ENCODE data around the gene KRT33A. TPM values are rescaled to one million over a fixed set of nuclear protein-coding genes. Genes with fewer than 3 reads are reported as not detected.

The KRT33A gene
- total and polyA plus RNA-seq, 2 experiments from 2014 or later = not detected

DNA sequence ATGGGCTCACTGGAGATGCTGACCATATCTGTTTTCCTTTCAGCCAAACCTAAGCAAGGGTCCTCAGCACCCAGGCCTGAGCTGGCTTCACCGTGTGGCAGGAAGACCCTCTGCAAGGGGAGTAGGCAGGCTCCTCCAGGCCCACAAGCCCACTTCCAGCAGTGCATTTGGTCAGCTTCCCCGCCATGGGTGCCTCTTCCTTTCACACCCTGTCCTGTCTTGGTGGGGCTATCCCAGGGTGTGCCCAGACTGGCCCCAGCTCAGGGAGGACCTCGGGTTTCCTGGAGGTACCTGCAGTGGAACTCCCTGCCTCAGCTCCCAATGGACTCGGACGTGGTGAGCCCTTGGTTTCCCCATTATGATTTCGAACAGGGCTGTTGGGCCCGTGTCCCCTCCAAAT is 22.4 kb downstream of the KRT33A start:
- no peaks in the 10 kb centered on the region for H3F3A ChIP-seq (replicated peaks; ENCODE audit: low read depth)
- no peaks in the 10 kb centered on the region for H3K27me3 ChIP-seq (ENCODE audit: insufficient read depth)
- Mint-ChIP-seq H3K27ac (no peak overlapping the region), H3K4me3 (no peak overlapping the region), H3K9me3 (no peaks in the 10 kb centered on the region; the same call in 2 of the 3 replicates), H3K36me3 (ENCODE audit: low read depth) (no peaks in the 10 kb centered on the region), H3K4me1 (no peaks in the 10 kb centered on the region), H3K27me3 (ENCODE audit: insufficient read depth, low read depth, poor library complexity) (peaks cover 11% of the 10 kb centered on the region)
- no peak for ATAC-seq
- H3K9me2 ChIP-seq (ENCODE audit: insufficient read depth) = no peaks in the 10 kb centered on the region
- H2AFZ ChIP-seq = no peak overlapping the region
- H4K20me1 ChIP-seq (replicated peaks; ENCODE audit: insufficient read depth) = no peaks in the 10 kb centered on the region
- DNase-seq (ENCODE audit: low spot score) = no peak
- no peak overlapping the region for H3K4me2 ChIP-seq
- no peak overlapping the region for H3K4me3 ChIP-seq
- H3K4me1 ChIP-seq (ENCODE audit: insufficient read depth) = no peaks in the 10 kb centered on the region
- no peak overlapping the region for H3K27ac ChIP-seq (ENCODE audit: low read depth)
- H3K36me3 ChIP-seq (ENCODE audit: insufficient read depth) = no peaks in the 10 kb centered on the region
- no peaks in the 10 kb centered on the region for H3K79me2 ChIP-seq (replicated peaks; ENCODE audit: insufficient read depth)
- TF ChIP-seq CREB1 (CRISPR knock-in tag; IDR thresholded peaks at IDR 0.05; ENCODE audit: low read depth) (no peak), EZH2 (IDR thresholded peaks at IDR 0.05; ENCODE audit: low read depth, unreplicated experiment) (no peak)

DNA sequence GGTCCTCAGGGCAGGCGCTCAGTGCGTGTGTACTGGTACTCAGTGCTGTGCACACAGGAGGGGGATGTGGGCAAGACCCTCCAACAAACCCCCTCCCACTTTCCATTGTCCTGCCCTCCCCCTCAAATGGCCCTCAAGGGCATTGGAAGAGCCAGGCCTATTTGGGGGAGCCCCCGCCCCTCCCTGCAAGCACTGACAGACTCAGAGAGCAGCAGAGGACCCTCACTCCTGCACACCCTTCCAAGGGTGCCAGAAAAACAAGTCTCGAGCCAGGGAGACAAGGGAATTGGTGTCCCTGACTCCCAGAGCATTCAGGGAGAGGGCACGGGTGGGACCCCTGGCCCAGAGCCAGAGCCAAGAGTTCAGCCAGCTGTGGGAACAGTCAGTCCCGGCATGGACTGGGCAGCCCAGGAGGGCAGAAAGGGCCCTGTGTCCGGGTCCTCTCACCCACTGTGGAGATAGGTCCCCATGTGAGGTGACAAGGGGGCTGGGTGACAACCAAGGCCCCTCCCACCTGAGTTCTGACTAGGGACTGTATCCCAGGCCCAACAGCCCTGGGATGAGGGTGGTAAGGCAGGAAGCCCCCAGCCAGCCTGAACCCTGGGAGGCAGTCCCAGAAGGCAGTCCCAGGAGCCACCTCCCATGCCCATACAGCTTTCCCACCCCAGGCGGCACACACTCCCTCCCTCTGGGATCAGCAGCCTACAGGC is 23.1 kb downstream of the KRT33A start:
- DNase-seq (ENCODE audit: low spot score) (no peak), ATAC-seq (no peak)
- no peaks in the 10 kb centered on the region for H3K9me2 ChIP-seq (ENCODE audit: insufficient read depth)
- H3F3A ChIP-seq (replicated peaks; ENCODE audit: low read depth) = no peaks in the 10 kb centered on the region
- H4K20me1 ChIP-seq (replicated peaks; ENCODE audit: insufficient read depth) = no peaks in the 10 kb centered on the region
- Mint-ChIP-seq H3K27ac (no peak overlapping the region), H3K4me1 (no peaks in the 10 kb centered on the region; the same call in 2 of the 3 replicates), H3K36me3 (ENCODE audit: low read depth) (no peaks in the 10 kb centered on the region), H3K4me3 (no peak overlapping the region), H3K9me3 (no peaks in the 10 kb centered on the region; the same call in 2 of the 3 replicates), H3K27me3 (ENCODE audit: insufficient read depth, low read depth, poor library complexity) (peaks cover 11% of the 10 kb centered on the region)
- H3K4me3 ChIP-seq = no peak overlapping the region
- no peak overlapping the region for H3K4me2 ChIP-seq
- H2AFZ ChIP-seq = no peak overlapping the region
- no peaks in the 10 kb centered on the region for H3K36me3 ChIP-seq (ENCODE audit: insufficient read depth)
- no peaks in the 10 kb centered on the region for H3K79me2 ChIP-seq (replicated peaks; ENCODE audit: insufficient read depth)
- H3K27ac ChIP-seq (ENCODE audit: low read depth) = no peak overlapping the region
- H3K27me3 ChIP-seq (ENCODE audit: insufficient read depth) = no peaks in the 10 kb centered on the region
- no peaks in the 10 kb centered on the region for H3K4me1 ChIP-seq (ENCODE audit: insufficient read depth)
- no peak for TF ChIP-seq EZH2phosphoT487 (IDR thresholded peaks at IDR 0.05; ENCODE audit: unreplicated experiment)
- no peak for TF ChIP-seq JUNB (IDR thresholded peaks at IDR 0.05; ENCODE audit: unreplicated experiment)
- TF ChIP-seq EZH2 (IDR thresholded peaks at IDR 0.05; ENCODE audit: low read depth, unreplicated experiment) = no peak
- TF ChIP-seq, protein P1, sequence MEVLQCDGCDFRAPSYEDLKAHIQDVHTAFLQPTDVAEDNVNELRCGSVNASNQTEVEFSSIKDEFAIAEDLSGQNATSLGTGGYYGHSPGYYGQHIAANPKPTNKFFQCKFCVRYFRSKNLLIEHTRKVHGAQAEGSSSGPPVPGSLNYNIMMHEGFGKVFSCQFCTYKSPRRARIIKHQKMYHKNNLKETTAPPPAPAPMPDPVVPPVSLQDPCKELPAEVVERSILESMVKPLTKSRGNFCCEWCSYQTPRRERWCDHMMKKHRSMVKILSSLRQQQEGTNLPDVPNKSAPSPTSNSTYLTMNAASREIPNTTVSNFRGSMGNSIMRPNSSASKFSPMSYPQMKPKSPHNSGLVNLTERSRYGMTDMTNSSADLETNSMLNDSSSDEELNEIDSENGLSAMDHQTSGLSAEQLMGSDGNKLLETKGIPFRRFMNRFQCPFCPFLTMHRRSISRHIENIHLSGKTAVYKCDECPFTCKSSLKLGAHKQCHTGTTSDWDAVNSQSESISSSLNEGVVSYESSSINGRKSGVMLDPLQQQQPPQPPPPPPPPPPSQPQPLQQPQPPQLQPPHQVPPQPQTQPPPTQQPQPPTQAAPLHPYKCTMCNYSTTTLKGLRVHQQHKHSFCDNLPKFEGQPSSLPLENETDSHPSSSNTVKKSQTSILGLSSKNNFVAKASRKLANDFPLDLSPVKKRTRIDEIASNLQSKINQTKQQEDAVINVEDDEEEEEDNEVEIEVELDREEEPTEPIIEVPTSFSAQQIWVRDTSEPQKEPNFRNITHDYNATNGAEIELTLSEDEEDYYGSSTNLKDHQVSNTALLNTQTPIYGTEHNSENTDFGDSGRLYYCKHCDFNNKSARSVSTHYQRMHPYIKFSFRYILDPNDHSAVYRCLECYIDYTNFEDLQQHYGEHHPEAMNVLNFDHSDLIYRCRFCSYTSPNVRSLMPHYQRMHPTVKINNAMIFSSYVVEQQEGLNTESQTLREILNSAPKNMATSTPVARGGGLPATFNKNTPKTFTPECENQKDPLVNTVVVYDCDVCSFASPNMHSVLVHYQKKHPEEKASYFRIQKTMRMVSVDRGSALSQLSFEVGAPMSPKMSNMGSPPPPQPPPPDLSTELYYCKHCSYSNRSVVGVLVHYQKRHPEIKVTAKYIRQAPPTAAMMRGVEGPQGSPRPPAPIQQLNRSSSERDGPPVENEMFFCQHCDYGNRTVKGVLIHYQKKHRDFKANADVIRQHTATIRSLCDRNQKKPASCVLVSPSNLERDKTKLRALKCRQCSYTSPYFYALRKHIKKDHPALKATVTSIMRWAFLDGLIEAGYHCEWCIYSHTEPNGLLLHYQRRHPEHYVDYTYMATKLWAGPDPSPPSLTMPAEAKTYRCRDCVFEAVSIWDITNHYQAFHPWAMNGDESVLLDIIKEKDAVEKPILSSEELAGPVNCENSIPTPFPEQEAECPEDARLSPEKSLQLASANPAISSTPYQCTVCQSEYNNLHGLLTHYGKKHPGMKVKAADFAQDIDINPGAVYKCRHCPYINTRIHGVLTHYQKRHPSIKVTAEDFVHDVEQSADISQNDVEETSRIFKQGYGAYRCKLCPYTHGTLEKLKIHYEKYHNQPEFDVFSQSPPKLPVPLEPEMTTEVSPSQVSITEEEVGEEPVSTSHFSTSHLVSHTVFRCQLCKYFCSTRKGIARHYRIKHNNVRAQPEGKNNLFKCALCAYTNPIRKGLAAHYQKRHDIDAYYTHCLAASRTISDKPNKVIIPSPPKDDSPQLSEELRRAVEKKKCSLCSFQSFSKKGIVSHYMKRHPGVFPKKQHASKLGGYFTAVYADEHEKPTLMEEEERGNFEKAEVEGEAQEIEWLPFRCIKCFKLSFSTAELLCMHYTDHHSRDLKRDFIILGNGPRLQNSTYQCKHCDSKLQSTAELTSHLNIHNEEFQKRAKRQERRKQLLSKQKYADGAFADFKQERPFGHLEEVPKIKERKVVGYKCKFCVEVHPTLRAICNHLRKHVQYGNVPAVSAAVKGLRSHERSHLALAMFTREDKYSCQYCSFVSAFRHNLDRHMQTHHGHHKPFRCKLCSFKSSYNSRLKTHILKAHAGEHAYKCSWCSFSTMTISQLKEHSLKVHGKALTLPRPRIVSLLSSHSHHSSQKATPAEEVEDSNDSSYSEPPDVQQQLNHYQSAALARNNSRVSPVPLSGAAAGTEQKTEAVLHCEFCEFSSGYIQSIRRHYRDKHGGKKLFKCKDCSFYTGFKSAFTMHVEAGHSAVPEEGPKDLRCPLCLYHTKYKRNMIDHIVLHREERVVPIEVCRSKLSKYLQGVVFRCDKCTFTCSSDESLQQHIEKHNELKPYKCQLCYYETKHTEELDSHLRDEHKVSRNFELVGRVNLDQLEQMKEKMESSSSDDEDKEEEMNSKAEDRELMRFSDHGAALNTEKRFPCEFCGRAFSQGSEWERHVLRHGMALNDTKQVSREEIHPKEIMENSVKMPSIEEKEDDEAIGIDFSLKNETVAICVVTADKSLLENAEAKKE (CRISPR knock-in tag; IDR thresholded peaks at IDR 0.05) = no peak
- TF ChIP-seq, protein P2, sequence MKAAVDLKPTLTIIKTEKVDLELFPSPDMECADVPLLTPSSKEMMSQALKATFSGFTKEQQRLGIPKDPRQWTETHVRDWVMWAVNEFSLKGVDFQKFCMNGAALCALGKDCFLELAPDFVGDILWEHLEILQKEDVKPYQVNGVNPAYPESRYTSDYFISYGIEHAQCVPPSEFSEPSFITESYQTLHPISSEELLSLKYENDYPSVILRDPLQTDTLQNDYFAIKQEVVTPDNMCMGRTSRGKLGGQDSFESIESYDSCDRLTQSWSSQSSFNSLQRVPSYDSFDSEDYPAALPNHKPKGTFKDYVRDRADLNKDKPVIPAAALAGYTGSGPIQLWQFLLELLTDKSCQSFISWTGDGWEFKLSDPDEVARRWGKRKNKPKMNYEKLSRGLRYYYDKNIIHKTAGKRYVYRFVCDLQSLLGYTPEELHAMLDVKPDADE (IDR thresholded peaks at IDR 0.05) = no peak
- TF ChIP-seq ZNF331 (CRISPR knock-in tag; IDR thresholded peaks at IDR 0.05; ENCODE audit: low read depth) = no peak
- TF ChIP-seq CREB1 (CRISPR knock-in tag; IDR thresholded peaks at IDR 0.05; ENCODE audit: low read depth) = no peak
- no peak for TF ChIP-seq NANOG (IDR thresholded peaks at IDR 0.05; ENCODE audit: borderline replicate concordance)
- TF ChIP-seq ZNF114 (CRISPR knock-in tag; IDR thresholded peaks at IDR 0.05) = no peak
- no peak for TF ChIP-seq STAT1 (IDR thresholded peaks at IDR 0.05; ENCODE audit: unreplicated experiment)
- TF ChIP-seq, protein P3, sequence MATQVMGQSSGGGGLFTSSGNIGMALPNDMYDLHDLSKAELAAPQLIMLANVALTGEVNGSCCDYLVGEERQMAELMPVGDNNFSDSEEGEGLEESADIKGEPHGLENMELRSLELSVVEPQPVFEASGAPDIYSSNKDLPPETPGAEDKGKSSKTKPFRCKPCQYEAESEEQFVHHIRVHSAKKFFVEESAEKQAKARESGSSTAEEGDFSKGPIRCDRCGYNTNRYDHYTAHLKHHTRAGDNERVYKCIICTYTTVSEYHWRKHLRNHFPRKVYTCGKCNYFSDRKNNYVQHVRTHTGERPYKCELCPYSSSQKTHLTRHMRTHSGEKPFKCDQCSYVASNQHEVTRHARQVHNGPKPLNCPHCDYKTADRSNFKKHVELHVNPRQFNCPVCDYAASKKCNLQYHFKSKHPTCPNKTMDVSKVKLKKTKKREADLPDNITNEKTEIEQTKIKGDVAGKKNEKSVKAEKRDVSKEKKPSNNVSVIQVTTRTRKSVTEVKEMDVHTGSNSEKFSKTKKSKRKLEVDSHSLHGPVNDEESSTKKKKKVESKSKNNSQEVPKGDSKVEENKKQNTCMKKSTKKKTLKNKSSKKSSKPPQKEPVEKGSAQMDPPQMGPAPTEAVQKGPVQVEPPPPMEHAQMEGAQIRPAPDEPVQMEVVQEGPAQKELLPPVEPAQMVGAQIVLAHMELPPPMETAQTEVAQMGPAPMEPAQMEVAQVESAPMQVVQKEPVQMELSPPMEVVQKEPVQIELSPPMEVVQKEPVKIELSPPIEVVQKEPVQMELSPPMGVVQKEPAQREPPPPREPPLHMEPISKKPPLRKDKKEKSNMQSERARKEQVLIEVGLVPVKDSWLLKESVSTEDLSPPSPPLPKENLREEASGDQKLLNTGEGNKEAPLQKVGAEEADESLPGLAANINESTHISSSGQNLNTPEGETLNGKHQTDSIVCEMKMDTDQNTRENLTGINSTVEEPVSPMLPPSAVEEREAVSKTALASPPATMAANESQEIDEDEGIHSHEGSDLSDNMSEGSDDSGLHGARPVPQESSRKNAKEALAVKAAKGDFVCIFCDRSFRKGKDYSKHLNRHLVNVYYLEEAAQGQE (IDR thresholded peaks at IDR 0.05; ENCODE audit: unreplicated experiment) = no peak

Data from GM23338 (cell line).